ENCODE results near the gene SH3BP1.

DNA sequence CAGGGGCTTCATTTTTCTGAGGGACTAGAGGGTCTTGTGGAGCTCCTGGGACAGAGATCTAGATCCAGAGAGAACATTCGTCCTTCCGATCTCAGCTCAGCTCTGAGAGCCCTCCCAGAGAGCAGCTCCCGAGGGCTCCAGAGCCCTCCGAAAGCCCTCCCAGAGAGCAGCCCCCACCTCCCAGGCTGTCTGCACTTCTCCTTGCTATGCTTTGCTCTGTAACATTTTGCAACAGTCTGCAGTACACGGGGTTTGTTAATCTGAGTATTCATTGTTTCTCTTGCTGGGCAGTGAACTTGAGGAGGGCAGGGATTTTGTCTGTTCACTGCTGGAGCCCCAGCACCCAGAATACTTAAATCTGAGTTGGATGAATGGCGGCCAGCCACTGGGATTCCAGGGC lies 28.3 kb upstream of the SH3BP1 start:
- TF ChIP-seq POLR2A (IDR thresholded peaks at IDR 0.05; ENCODE audit: low read depth, low read length) (no peak), POLR2AphosphoS5 (IDR thresholded peaks at IDR 0.05; ENCODE audit: low read depth, low read length) (no peak)

All from GM12892 (cell line).